Right renal pelvis (tissue), 4 donors: ENCODE results near the gene PROK2. TPM values are rescaled to one million over a fixed set of nuclear protein-coding genes. Genes with fewer than 3 reads are reported as not detected.

Experiments used
- DNase-seq, 4 donors: peaks; one replicate each; pipeline ENCODE4 v3.0.0-alpha.2; 2013; ENCODE audit warnings: low read depth in 4 of 4, low spot score in 3 of 4, missing footprints in 1 of 4
- polyA plus RNA-seq, 4 donors: library from polyadenylated mRNA; unstranded; fragments of 120-200 nt; gene quantifications; one replicate each; pipeline ENCODE4 v1.2.1, GENCODE V29; 2013; ENCODE audit not compliant: insufficient read length in 4 of 4

Gene PROK2
- polyA plus RNA-seq, 4 donors, result 0.06 to 0.10 TPM; not detected in 2

DNA sequence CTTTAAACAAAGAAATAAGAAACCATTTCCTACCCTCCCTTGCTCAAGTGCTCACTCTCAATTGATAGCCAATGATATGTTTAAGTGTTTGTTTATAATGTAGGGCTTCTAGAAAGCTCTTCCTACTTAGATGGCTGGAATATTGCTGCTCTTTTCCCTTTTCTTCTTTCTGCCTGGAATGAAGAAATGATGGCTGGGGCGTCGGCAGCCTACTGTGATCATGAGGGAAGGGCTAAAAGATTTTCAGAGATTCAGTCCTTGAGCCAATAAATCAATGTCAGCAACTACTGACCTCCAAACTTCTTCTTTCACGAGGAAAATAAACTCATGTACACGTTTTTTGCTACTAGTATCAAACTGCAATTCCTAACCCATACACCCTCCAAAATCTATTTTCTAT lies 33.3 kb downstream of the PROK2 start:
- no peak for DNase-seq

DNA sequence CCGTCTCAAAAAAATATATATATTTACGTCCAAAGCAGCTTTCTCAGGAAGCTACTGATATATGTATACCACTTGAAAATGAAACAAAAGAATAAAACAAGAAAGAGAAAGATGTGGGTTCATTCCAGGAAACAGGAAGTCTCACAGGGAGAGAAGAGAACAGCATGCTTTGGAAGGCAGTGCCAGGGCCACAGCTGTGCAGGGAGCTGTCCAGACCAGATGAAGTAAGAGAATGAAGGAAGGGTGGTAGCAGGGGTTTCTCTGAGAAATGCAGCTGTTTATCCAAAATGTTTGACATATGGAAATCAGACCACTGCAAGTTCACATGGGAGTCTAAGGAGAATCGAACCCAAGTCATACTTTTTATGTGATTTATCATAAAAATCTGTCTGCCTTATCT lies 40.2 kb downstream of the PROK2 start:
- no peak for DNase-seq

DNA sequence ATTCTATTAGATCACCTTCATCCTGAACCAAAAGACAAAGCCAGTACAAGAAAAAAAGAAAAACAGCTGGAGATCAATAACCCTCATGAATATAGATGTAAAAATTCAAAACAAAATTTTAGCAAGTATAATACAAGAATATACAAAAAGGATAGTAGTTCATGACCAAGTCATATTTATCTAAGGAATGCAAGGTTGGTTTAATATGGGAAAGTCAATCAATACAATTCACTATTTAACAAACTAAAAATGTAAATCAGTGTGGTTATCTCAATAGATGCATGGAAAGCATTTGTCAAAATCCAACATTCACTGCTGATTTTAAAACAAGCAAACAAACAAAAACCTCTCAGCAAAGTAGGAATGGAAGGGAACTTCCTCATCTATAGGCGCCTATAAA lies 42.3 kb downstream of the PROK2 start:
- DNase-seq, result no peak

DNA sequence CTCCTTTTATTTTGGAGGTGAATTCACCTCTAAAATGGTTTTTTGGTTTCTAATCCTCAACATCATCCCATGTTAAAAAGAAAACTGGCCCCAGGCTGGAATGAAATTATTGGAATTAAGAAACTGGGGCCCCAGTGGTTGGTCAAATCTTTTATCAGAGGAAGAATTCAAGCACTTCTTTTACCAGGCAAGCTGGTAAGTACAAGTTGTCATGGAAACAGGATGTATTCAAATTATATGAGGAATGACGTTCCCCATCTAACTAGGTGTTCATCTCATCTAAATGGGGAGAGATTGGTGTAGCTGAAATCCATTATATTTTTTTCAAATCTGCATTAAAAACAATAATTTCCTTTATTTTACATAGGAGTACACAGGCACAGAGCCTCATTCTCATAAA lies 50.1 kb downstream of the PROK2 start:
- DNase-seq, result no peak

DNA sequence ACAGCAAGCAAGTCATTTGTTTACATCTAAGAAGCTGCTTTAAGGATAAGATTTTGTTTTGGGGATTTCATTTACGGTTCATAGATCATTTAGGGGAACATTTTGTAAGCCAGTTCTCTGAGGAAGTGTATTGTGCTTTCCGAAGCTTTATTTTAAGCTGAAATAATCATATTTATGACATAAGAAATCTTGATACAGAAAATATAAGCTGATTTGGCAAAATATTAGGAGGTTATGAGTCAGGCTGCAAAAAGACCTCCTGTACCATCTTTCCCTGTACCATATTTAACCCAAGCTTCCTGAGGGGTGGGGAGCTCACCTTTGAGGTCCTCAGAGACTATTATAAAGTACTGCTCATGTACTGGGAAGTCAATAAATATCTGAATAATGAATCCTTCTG lies 51.6 kb downstream of the PROK2 start:
- DNase-seq, result no peak

DNA sequence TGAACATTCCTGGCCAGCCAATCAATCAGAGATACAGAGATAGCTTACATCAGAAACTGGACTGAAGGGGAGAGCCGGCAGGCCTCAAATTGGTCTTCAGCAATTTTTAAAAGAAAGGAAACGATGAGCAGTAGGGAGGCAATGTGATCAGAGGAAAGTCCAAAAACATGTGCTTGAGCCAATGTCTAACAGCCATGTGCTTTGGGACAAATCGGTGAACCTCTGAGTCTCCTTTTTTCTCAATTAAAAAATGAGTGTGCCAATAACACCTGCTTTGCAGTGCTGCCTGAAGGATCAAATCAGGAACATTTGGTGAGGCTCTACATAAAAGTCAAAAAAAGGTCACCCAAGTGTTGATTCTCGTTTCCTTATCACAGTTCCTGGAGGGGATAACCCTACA lies 52.3 kb downstream of the PROK2 start:
- no peak for DNase-seq

DNA sequence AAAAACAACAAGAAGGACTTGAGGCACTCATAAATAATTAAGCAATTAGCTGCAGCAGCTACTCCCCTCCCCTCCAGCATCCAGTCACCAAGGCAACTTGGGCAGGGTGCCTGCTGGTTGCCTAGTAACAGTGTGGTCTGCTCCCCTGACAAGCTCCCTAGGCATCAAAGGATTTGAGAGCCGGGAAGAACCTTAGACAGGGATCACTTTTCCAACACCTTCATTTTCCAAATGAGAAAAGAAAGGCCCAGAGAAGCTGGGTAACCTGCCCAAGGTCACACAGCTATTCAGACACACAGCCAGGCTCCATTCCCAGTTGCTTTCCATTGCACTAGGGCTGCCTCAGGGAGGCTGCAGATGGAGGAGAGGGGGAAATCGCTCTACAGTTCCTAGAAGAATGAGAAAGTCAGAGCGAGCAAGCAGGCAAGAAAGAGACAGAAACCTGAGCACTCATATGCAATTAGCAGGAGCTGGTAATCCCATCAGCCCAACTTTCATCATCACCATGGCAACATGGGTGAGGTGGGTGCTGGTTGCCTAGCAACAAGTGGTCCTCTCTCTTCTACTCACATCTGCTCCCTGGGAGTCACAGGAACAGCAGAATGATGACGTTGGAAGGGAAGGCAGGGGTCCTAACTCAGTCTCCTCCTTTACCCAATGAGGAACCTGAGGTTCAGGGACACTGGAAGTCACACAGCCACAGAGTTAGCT lies 56.2 kb downstream of the PROK2 start:
- DNase-seq, result no peak

DNA sequence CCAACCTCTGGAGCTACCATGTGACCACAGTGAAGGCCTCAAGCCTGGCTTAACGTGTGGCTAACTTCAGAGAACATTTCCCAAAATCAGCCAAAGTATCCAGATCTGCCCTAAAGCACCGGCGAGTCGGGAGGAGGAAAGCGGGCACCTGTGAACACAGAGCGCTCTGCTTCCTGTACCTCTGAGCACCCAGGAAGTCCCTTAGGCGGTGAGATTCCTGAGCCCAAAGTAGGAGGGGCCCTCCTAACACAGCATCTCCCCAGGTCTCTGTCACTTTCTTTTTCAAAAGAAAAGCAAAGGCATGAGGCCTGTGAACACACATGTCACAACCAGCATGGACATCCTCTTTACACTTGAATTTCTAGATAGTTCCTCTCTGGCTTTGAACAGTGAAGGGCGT lies 58.8 kb downstream of the PROK2 start:
- DNase-seq, result no peak

DNA sequence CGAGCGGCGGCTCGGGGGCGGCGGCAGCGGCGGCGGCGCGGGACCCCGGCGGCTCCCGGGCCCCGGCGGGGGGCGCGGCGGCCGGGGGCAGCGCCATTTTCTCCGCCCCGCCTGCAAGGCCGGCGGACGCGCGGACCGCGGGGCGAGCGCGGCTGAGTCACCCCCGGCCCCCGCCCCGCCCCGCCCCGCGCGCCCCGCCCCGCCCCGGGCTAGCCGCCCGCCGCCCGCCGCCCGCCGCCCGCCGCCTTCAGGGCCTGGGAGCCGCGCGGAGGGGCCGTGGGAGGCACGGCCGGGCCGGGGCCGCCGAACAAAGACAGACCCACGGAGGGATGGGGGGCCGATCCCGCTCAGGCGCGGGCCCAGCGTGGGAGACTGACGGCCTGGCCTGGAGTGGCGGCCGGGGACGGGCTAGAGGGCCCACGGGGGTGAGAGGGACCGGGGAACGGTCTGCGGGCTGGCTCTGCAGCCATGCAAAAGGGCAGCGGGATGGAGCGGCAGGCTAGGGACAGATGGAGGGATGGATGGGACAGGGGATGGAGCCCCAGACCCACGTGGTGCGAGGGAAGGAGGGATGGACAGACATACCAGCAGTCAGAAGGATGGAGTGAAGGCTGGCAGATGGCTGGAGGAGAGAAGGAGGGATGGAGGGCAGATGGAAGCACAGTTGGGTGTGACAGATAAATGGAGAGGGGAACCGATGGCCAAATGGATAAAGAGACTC lies 59.5 kb downstream of the PROK2 start, which contains the start of gene EIF4E3:
Gene EIF4E3, minus strand, starts transcription at position 132 of the 721 bp plus-strand sequence. Its CDS starts 35 bp downstream, at position 97.
- DNase-seq, result no peak

DNA sequence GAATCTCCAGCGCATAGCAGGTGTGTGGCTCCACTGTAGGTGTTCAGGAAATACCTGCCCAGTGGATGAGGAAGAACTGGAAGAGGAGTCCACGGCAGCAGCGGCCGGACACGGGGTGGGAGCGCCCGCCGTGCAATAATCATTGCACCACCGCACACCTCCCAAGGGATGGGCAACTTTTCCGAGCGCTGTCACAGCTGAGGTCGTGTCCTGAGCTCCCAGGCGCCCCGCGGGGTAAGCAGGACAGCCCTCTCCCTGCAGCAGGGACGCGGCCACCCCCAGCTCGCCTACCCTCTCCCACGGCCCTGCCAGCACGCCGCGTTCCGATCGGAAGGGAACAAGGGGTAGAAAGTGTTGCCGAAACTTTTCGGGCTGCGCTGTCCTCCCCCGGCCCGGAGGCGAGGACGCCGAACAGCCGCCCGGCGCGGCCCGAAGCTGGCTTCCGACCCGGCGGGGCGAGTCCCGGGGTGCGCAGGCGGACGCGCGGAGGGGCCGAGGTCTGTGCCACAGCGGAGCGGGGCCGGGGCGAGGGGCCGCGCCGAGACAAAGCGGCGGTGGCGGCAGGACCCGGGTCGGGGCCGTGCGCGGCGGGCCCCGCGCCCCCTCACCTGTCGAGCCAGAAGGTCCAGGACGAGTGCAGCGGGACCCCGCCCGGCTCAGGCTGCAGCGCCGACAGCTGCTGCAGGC lies 60.2 kb downstream of the PROK2 start:
- DNase-seq, result no peak

DNA sequence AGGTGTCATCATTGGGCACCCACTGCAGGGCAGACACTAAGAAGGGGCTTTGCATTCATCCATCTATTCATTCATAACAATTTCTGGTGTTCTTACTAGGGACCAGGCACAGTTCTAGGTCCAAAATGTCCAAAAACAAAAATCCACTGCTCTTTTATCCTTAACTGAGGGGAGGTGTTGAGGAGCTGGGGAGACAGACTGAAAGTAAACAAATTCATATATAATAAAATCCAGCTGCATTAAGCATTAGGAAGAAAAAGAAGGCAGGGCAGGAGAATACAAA lies 60.8 kb downstream of the PROK2 start:
- DNase-seq, result no peak

DNA sequence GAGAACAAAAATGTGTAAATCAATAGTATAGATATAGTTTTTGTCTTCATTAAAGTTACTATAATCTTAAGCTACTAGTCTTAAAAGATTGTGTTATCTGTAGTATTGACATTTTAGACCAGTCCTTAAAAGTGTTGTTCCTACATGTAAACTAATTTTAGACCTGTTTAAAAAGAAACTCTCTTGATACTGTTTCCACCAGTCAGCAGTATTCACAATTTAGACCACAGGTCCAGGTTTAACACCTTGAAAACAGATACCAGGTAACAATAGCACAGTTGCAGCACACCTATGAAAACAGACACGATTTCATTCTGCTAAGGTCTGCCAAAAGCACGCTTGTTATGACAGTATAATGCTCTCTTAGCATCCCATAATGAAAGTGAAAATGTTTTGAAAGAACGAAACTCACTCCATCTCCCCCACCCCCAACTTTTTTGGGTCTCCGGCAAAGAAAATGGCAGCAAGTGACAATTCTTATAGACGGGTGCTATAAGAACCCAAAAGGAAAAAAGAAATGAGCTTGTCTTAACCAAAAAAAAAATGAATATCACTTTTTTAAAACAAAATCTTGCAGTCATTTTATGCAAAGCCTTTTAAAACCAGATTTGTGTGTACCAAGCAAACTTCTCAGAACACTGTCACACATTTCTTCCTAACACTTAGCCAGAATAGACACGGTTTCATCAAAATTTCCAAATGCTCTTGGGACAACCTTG lies 61.3 kb downstream of the PROK2 start:
- no peak for DNase-seq

DNA sequence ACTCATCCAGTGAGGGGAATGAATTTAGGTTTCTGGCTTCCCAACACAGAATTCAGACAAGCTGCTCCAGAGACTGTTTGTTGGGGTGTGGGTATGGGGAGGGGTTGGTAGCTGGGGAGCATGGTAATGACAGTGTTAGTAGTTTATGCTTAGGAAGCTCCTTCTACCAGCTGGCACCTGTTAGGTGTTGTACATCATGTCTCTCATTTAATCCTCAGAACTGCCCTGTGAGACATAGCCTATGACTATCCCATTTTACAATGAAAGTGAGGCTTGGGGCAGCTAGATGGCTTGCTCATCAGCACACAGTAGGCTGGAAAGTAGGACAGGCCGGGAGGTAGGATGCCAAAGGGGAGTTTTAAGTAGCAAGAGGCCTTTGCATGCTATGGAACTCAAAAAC lies 62.3 kb downstream of the PROK2 start:
- no peak for DNase-seq

Other genes starting within 250 kb of the PROK2 start
- gene FOXP1, start 201.4 kb downstream of the PROK2 start, polyA plus RNA-seq, result 10 to 100 TPM; 31.3 to 39.3 (median 33.6) TPM
- 10 to 100 TPM; 11.7 to 14.7 (median 13.4) TPM for gene EIF4E3, start 59.7 kb downstream of the PROK2 start, polyA plus RNA-seq
- 10 to 100 TPM in 1 of 4 donors, 1 to 10 TPM in 3; 9.2 to 10.4 (median 9.7) TPM for gene GPR27, start 31.3 kb downstream of the PROK2 start, polyA plus RNA-seq